A673 (cell line): ENCODE measurements around the gene EVA1C. TPM values are rescaled to one million over a fixed set of nuclear protein-coding genes. Genes with fewer than 3 reads are reported as not detected.
"Not testable (repeated sequence)": the region's sequence is repeated elsewhere in the genome, so short reads cannot be mapped to it uniquely, and the experiment has no call there.

Source experiments
- BruUV-seq: library from RNA; stranded (reverse); fragments of 400-500 nt; replicated peaks from 2 replicates; lab custom pipeline; 2021; lab: Mats Ljungman, UMichigan
- CTCF ChIA-PET: fragments of 300-600 bp; sonication (Branson Sonifier 250); formaldehyde crosslinking; loops from one replicate; lab custom pipeline; 2022; ENCODE audit warnings: antibody characterized with exemption; lab: Charles Lee
- POLR2A ChIA-PET: fragments of 300-600 bp; sonication (Branson Sonifier 250); formaldehyde crosslinking; loops from one replicate; lab custom pipeline; 2022; ENCODE audit warnings: antibody characterized with exemption; ENCODE audit not compliant: low non-redundant PET; lab: Charles Lee
- DNase-seq: peaks from one replicate; pipeline ENCODE4 v3.0.0-alpha.2; 2015; ENCODE audit warnings: low spot score
- H3K27ac ChIP-seq: fragments of 200-600 bp; sonication (generic); 2 replicates; pipeline ENCODE4 v1.5.1; 2016; ENCODE audit warnings: mixed run types, low read depth, mild to moderate bottlenecking, mixed read lengths, antibody characterized with exemption, low read length; ENCODE audit not compliant: poor library complexity, severe bottlenecking
- H3K27me3 ChIP-seq: fragments of 200-600 bp; sonication (generic); replicated peaks from 2 replicates; pipeline ENCODE4 v1.6.1; 2017; ENCODE audit warnings: mixed run types, low read depth, mild to moderate bottlenecking, mixed read lengths, antibody characterized with exemption, low read length; ENCODE audit not compliant: insufficient read depth, poor library complexity
- H3K36me3 ChIP-seq: fragments of 200-600 bp; sonication (generic); 2 replicates; pipeline ENCODE4 v1.6.1; 2016; ENCODE audit warnings: mixed run types, mild to moderate bottlenecking, mixed read lengths, antibody characterized with exemption, low read length; ENCODE audit not compliant: insufficient read depth, poor library complexity, severe bottlenecking
- H3K4me1 ChIP-seq: fragments of 200-600 bp; sonication (generic); 2 replicates; pipeline ENCODE4 v1.6.1; 2017; ENCODE audit warnings: mixed run types, mild to moderate bottlenecking, mixed read lengths, antibody characterized with exemption, low read length; ENCODE audit not compliant: insufficient read depth, poor library complexity, severe bottlenecking
- H3K4me3 ChIP-seq: fragments of 200-600 bp; sonication (generic); 2 replicates; pipeline ENCODE4 v1.5.1; 2016; ENCODE audit warnings: low read depth, mixed run types, mild to moderate bottlenecking, mixed read lengths, low read length; ENCODE audit not compliant: poor library complexity, severe bottlenecking
- H3K9me3 ChIP-seq: fragments of 200-600 bp; sonication (generic); 2 replicates; pipeline ENCODE4 v1.6.1; 2016; ENCODE audit warnings: mixed run types, low read depth, mild to moderate bottlenecking, mixed read lengths, antibody characterized with exemption, low read length; ENCODE audit not compliant: poor library complexity, severe bottlenecking
- EZH2 ChIP-seq: fragments of 200-600 bp; sonication (generic); IDR thresholded peaks from 2 replicates; pipeline ENCODE4 v1.6.1; 2017; ENCODE audit warnings: borderline replicate concordance, low read depth, mild to moderate bottlenecking, mixed read lengths, antibody characterized with exemption, low read length; ENCODE audit not compliant: poor library complexity, severe bottlenecking
- intact Hi-C: fragments of 100-400 bp; cut with micrococcal nuclease; formaldehyde crosslinking; loops from one replicate; pipeline ENCODE4 v1.10.0; 2022; ENCODE audit not compliant: unreplicated experiment
- total RNA-seq: library from RNA; stranded (reverse); gene quantifications from 2 replicates; pipeline ENCODE4 v1.2.3, GENCODE V29; 2021
- TF ChIP-seq, protein P1 (sequence below): fragments of 300-800, 200-600 bp; sonication (generic); conservative IDR thresholded peaks from 2 replicates; pipeline ENCODE4 v1.5.1; 2017; ENCODE audit warnings: low read depth, mild to moderate bottlenecking, antibody characterized with exemption, low read length, moderate library complexity, mixed read lengths

The EVA1C gene
- total RNA-seq, 1 experiment from 2014 or later: 7.2 TPM

DNA sequence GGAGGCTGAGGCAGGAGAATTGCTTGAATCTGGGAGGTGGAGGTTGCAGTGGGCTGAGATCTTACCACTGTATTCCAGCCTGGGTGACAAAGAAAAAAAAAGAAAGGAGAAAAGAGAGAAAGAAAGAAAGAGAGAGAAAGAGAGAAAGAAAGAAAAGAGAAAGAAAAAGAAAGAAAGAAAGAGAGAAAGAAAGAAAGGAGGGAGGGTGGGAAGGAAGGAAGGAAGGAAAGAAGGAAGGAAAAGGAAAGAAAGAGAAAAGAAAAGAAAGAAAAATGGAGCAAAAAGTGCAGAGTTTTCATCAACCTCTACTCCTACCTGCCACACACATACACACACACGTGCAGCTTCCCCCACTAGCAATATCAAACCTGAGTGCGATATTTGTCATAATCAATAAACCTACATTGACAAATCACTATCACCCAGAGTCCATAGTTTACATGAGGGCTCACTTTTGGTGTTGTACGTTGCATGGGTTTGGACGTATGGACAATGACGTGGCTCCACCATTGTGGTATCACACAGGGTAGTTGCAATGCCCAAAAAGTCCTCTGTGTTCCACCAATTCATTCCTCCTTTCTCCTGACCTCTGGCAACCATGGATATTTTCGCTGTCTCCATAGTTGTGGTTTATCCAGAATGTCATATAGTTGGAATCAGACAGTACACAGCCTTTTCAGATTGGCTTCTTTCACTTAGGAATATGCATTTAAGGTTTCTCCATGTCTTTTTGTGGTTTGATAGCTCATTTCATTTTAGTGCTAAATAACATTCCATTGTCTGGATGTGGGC lies 36.5 kb downstream of the EVA1C start:
- Histone ChIP-seq H3K4me3 (no peak overlapping the region), H3K27me3 (no peaks in the 10 kb centered on the region), H3K9me3 (no peaks in the 10 kb centered on the region), H3K27ac (no peak overlapping the region), H3K36me3 (no peaks in the 10 kb centered on the region), H3K4me1 (no peaks in the 10 kb centered on the region)
- ChIA-PET CTCF (no interaction called here), POLR2A (no interaction called here)
- intact Hi-C loops: no loop called here
- TF ChIP-seq, protein P1, sequence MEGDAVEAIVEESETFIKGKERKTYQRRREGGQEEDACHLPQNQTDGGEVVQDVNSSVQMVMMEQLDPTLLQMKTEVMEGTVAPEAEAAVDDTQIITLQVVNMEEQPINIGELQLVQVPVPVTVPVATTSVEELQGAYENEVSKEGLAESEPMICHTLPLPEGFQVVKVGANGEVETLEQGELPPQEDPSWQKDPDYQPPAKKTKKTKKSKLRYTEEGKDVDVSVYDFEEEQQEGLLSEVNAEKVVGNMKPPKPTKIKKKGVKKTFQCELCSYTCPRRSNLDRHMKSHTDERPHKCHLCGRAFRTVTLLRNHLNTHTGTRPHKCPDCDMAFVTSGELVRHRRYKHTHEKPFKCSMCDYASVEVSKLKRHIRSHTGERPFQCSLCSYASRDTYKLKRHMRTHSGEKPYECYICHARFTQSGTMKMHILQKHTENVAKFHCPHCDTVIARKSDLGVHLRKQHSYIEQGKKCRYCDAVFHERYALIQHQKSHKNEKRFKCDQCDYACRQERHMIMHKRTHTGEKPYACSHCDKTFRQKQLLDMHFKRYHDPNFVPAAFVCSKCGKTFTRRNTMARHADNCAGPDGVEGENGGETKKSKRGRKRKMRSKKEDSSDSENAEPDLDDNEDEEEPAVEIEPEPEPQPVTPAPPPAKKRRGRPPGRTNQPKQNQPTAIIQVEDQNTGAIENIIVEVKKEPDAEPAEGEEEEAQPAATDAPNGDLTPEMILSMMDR: no peak
- no peak for TF ChIP-seq EZH2
- BruUV-seq: no TSS peak
- no peak for DNase-seq

DNA sequence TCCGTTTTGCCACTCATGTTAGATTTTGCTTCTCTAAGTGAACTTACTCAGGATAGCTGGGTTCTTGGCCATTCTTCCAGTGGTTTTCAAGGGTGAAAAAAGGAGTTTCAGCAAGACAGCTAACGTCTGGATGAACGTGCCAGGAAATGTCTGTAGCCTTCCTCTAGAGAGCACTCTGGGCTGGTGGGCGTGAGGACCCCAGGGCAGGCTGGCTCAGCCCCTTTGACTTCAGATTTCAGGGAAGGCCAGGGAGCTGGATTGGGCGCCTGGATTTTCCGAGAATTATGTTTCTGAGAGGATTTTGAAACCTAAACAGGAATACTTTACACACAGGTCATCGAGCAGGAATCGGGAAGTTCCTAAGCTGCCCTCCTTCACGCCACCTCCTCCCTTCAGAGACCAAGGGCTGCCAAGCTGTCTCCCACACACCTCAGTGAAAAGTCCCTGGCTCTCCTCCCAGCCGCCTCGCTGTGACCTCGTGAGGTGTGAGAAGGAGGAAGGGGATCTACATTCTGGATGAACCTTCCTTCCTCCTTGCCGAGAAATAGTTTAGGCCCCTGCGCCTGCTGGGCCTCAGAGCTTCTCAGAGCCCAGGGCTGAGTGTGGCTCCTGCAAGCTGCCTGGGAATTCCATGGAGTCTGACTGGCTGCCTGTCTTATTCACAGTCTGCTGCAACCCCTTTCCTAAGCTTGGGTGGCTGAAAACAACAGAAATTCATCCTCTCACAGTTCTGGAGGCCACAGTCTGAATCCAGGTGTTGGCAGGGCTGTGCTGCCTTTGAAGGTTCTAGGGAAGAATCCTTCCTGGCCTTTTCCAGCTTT lies 38.6 kb downstream of the EVA1C start:
- H3K27me3 ChIP-seq, DNase-seq, CTCF ChIA-PET, H3K36me3 ChIP-seq, POLR2A ChIA-PET, H3K4me3 ChIP-seq, intact Hi-C loops, H3K27ac ChIP-seq, BruUV-seq, H3K9me3 ChIP-seq, H3K4me1 ChIP-seq: not testable (repeated sequence)

DNA sequence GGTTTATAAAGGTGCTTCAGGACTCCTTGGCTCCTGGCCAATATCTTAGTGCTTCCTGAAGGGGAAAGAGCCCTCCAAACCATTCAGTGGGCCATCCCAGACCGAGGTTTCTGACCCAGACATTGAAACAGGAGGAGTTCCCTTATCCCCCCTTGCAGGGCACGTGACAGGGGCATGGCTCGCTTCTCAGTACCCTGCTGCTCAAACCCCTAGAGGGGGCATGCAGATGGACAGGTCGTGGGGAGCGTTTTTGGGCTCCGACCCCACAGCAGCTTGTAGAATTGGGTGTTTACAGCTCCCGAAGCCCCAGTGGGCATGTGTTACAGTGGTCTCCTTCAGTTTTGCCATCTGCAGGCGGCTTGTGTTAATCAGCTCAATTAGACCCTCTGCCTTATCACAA lies 39.7 kb downstream of the EVA1C start:
- H3K4me3 ChIP-seq, H3K27ac ChIP-seq, H3K27me3 ChIP-seq, intact Hi-C loops, DNase-seq, POLR2A ChIA-PET, BruUV-seq, CTCF ChIA-PET, H3K9me3 ChIP-seq, H3K4me1 ChIP-seq, H3K36me3 ChIP-seq: not testable (repeated sequence)

DNA sequence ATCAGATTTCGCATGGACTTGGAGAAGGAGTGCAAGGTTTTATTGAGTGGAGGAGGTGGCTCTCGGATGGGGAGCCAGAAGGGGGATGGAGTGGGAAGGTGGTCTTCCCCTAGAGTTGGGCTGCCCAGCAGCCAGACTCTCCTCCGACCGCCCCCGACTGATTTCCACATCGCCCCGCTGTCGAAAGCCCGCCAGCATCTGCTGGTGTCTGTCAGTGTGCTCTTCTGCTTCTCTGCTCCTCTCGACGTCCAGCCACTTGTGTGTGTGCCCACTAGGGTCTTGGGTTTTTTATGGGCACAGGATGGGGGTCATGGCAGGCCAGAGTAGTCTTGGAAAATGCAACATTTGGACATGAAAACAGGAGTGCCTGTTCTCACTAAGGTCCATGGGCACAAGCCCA lies 40.1 kb downstream of the EVA1C start:
- ChIA-PET CTCF (no interaction called here), POLR2A (no interaction called here)
- no peaks in the 10 kb centered on the region for H3K36me3 ChIP-seq
- H3K27me3 ChIP-seq: no peaks in the 10 kb centered on the region
- TF ChIP-seq, protein P1: no peak
- TF ChIP-seq EZH2: no peak
- no peak overlapping the region for H3K27ac ChIP-seq
- no peaks in the 10 kb centered on the region for H3K9me3 ChIP-seq
- H3K4me1 ChIP-seq: no peaks in the 10 kb centered on the region
- intact Hi-C loops: no loop called here
- H3K4me3 ChIP-seq: no peak overlapping the region
- BruUV-seq: no TSS peak
- DNase-seq: no peak
